Activated T-helper 1 cell treated with anti-CD3 and anti-CD28 coated beads, Interleukin-12 subunit alpha, Interleukin-12 subunit beta, Interleukin-2, Interleukin-4 antibody, amounts not matched to agents 30 ng/mL and 10 ng/mL and 1 ng/mL, durations not matched to agents 14 hours and 24 hours and 36 hours (primary cell): ENCODE results near the gene ZNHIT1. TPM values are rescaled to one million over a fixed set of nuclear protein-coding genes. Genes with fewer than 3 reads are reported as not detected.

Experiments used
- DNase-seq: peaks from one replicate; pipeline ENCODE4 v3.0.0; 2021; ENCODE audit warnings: low spot score
- H3K27ac Mint-ChIP-seq: one replicate; pipeline ENCODE4 v1.8.0; 2021; ENCODE audit warnings: mild to moderate bottlenecking, mixed read lengths
- H3K27me3 Mint-ChIP-seq: one replicate; pipeline ENCODE4 v1.8.0; 2022; ENCODE audit warnings: mild to moderate bottlenecking, moderate library complexity, mixed read lengths; ENCODE audit not compliant: insufficient read depth
- H3K36me3 Mint-ChIP-seq: one replicate; pipeline ENCODE4 v1.8.0; 2021; ENCODE audit warnings: low read depth, mixed read lengths
- H3K4me1 Mint-ChIP-seq: one replicate; pipeline ENCODE4 v1.8.0; 2021; ENCODE audit warnings: low read depth, mixed read lengths
- H3K4me3 Mint-ChIP-seq: one replicate; pipeline ENCODE4 v1.8.0; 2021; ENCODE audit warnings: mild to moderate bottlenecking, moderate library complexity, mixed read lengths
- H3K9me3 Mint-ChIP-seq: one replicate; pipeline ENCODE4 v1.8.0; 2021; ENCODE audit warnings: mixed read lengths
- intact Hi-C: fragments of 100-400 bp; cut with micrococcal nuclease; formaldehyde crosslinking; loops from one replicate; pipeline ENCODE4 v1.15.1; 2024
- total RNA-seq: library from RNA; stranded (reverse); gene quantifications from 2 replicates; pipeline ENCODE4 v1.2.3, GENCODE V29; 2022

ZNHIT1 gene
- total RNA-seq, result 49.7 and 53.4 TPM in 2 replicates

DNA sequence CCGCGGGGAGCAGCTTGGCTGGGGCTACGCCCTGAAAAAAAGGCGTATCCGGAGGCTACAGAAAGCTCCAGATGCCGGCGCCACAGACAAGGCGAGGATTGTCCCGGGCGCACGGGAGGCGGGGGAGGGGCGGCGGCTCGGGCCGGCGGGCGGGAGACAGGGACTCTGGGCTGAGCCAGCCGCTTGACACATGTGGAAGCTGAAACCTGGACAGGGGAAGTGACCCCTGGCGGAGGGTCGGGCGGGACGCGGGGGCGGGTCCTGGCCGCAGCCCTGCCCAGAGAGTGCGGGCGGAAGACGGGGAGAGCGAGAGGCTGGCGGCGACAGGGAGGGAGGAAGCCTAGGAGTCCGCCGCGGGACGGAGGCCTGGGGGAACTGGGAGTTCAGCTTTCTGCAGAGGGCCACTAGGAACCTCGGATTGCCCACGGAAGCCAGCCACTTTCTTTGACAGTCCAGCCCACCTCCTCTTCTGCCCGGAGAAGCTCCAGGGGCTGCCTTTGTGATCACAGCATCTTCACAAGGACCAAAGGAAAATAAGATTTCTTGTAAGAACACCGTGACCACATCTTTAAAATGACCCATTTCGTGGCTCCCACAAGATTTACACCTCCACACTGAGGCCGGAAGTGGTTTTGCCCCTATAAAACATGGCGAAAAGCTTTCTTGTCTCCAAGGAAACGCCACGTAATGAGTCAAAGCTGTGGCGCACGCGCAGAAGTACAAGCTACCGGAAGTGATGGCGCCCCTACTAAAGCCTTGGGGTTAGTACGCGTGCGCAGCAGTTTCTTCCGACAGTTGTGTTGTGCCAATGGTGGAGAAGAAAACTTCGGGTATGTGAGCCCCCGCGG lies at the start of gene ZNHIT1, which contains the start of gene PLOD3:
ZNHIT1 (plus strand) TSS at position 778 of the 848 bp plus-strand sequence; CDS start at position 809, 31 bp downstream.
PLOD3 (minus strand) TSS at position 194 of the 848 bp plus-strand sequence. CDS start 307 bp downstream, outside the sequence.
- Mint-ChIP-seq H3K4me3 (peak within 1 kb of the TSS; percentile 99), H3K27ac (peak within 1 kb of the TSS; percentile 92), H3K4me1 (peaks cover 35% of the 10 kb centered on the region), H3K9me3 (no peaks in the 10 kb centered on the region), H3K27me3 (no peaks in the 10 kb centered on the region), H3K36me3 (peaks cover 14% of the 10 kb centered on the region)
- DNase-seq, result peak; percentile 92
- intact Hi-C loops, result loop anchor here (1.0 to 5.0 kb wide), 9 partner anchors 25 to 1810 kb away; partner anchors contain the start of genes AP1S1, BUD31, IFT22 and PDAP1

GRCh38 chr7:101168412-101169049 lies 49.4 kb upstream of the ZNHIT1 start:
- no peak for DNase-seq
- intact Hi-C loops, result loop anchor here (1.0 kb wide), 1 partner anchor 24 kb away; no protein-coding TSS in a partner anchor
- Mint-ChIP-seq H3K9me3 (no peaks in the 10 kb centered on the region), H3K27ac (no peak overlapping the region), H3K27me3 (peaks cover 77% of the 10 kb centered on the region), H3K36me3 (peaks cover 3% of the 10 kb centered on the region), H3K4me1 (peaks cover 69% of the 10 kb centered on the region), H3K4me3 (peak overlapping the region; percentile 27)

DNA sequence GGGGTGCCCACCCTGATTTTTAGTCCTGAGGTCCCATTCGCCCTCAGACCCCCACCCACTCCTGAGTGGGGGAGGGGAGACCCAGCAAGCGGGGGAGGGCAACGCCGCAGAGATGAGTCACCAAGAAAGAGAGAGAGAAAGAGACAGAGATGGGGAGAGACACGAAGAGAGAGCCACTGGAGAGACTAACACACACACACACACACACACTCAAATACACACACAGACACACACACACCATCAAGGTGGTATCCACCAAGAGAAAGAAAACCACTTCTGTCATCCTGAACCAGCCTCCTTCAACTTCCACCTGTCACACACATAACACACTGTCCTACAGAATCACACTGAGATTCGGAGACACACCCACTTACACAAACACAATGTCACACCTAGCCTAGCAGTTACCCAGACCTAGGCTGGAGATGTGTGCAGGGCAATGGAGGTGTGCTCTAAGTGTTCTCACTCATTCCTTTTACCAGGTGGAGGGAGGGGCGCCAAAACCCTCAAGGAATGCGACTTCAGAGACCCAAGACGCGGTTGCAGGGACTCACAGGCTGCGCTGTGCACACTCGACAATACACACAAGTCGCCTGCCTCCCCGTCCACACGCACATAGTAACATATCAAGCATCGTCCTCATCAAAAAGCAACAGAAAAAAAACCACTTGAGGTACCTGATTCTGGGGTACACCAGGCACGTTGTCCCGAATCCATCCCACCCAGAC lies 48.7 kb upstream of the ZNHIT1 start:
- Mint-ChIP-seq H3K9me3 (no peaks in the 10 kb centered on the region), H3K27me3 (peaks cover 82% of the 10 kb centered on the region), H3K4me1 (peaks cover 75% of the 10 kb centered on the region), H3K36me3 (peaks cover 3% of the 10 kb centered on the region), H3K27ac (peak overlapping the region; percentile 77), H3K4me3 (peak overlapping the region; percentile 71)
- intact Hi-C loops, result loop anchor here (1.0 kb wide), 1 partner anchor 25 kb away; no protein-coding TSS in a partner anchor
- DNase-seq, result no peak

- peaks cover 75% of the 10 kb centered on the region for H3K4me1 Mint-ChIP-seq
- H3K27me3 Mint-ChIP-seq, result peaks cover 83% of the 10 kb centered on the region
- intact Hi-C loops, result loop anchor here (1.0 to 10.0 kb wide), 3 partner anchors 26 to 205 kb away; partner anchors contain the start of gene MUC12
- peak overlapping the region; percentile 71 for H3K4me3 Mint-ChIP-seq
- H3K36me3 Mint-ChIP-seq, result peaks cover 3% of the 10 kb centered on the region
- peak; percentile 75 for DNase-seq
- no peaks in the 10 kb centered on the region for H3K9me3 Mint-ChIP-seq
- H3K27ac Mint-ChIP-seq, result peak overlapping the region; percentile 77
Observed at GRCh38 chr7:101169838-101170551, 48.0 kb upstream of the ZNHIT1 start.

DNA sequence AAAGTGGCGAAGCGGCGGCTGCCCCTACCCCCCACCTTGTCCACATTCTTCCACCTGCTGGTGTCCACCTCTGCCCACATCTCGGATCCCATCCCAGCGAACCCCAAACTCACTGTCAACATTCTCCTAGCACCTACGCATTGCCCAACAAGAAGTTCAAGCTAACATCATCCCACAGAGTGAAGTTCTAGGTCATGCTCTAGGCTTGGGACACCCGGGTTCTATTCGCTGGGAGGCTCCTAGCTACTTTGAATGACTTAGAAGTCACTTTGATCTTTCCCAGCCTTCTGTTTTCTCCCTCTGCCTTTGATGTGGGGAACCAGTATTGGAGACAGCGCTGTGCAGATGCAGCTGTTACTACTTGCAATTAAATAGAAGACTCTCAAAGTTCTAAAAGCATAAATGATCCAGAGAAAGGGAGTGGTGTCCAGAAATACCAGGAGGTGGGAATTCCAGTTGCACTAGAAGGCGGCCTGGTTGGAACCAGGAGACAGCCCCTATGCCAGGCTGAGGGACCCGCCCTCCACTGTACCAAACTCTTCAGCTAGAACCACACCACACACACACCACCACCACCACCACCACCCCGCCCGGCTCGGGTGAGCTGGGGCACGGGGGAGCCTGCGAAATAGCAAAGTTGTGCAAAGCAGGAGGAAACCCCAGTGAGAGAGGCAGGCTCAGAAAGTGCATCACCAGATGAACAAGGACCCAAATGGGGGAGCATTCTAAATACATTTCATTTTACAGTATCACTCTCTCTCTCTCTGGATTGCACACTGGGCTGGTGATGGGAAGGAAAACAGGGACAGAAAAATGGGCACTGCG lies 47.1 kb upstream of the ZNHIT1 start:
- no peak for DNase-seq
- Mint-ChIP-seq H3K4me3 (no peak overlapping the region), H3K27ac (peak overlapping the region; percentile 66), H3K9me3 (no peaks in the 10 kb centered on the region), H3K27me3 (peaks cover 83% of the 10 kb centered on the region), H3K4me1 (peaks cover 66% of the 10 kb centered on the region), H3K36me3 (no peaks in the 10 kb centered on the region)
- intact Hi-C loops, result loop anchor here (10.0 kb wide), 2 partner anchors 134 to 206 kb away; partner anchors contain the start of gene MUC12

DNA sequence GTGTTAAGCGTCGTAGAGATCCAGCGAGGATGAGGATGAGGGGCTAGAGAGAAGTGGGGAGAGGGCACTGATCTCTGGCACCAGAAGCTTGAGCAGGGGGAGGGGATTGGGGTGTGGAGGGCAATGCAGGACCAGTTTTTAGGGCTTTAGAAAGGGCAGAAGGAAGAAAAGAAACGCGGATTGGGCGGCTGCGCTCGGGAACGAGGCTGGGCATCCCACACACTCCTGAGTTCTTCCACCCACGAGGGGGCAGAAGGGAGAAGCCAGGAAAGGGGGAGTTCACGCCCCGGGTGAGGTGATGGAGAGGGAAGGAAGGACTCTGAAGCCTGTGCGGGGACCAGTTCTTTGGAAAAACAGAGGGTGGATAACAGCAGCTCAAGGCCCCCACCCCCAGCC lies 46.5 kb upstream of the ZNHIT1 start:
- Mint-ChIP-seq H3K4me3 (no peak overlapping the region), H3K27me3 (peaks cover 84% of the 10 kb centered on the region), H3K9me3 (no peaks in the 10 kb centered on the region), H3K4me1 (peaks cover 60% of the 10 kb centered on the region), H3K27ac (peak overlapping the region; percentile 66), H3K36me3 (no peaks in the 10 kb centered on the region)
- intact Hi-C loops, result loop anchor here (10.0 kb wide), 2 partner anchors 133 to 207 kb away; partner anchors contain the start of gene MUC12
- DNase-seq, result no peak

DNA sequence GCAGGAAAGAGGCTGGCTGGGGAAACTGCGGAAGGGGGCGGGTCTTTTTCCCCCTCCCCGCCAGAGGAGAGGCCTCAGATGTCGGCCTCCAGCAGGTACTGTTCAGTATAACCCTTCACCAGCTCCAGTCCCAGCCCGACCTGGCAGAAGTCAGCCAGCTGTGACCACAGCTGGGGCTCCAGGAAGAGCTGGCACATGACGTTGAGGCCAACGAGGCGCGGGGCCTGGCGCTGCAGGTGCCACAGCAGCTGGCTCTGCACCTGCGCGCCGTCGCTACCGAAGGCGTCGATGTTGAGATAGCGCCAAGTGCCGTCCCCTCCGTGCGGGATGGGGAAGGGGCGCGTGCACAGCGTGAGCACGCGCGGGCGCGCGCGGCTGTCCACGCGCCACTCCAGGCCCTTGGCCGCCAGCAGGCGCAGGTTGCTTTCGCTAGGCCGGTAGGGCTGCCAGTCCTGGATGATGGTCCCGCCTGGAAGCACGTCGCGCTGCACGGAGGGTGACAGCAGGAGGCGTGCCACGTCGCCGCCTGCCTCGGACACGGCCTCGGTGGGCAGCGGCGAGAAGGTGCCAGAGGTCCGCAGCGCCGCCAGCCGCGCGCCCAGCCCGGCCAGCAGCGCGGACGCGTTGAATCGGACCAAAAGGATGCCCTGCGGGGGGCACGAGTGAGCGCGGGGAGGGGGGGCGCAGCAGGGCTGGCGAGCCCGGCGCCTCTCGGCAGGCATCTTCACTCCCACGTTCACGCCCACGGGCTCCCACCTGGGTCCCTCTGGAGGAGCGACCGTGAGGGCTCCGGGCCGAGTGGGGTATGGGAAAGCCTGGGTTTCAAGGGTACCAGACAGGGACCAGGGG lies 45.7 kb upstream of the ZNHIT1 start:
- Mint-ChIP-seq H3K27me3 (peaks cover 86% of the 10 kb centered on the region), H3K4me3 (peak overlapping the region; percentile 26), H3K4me1 (peaks cover 53% of the 10 kb centered on the region)

DNA sequence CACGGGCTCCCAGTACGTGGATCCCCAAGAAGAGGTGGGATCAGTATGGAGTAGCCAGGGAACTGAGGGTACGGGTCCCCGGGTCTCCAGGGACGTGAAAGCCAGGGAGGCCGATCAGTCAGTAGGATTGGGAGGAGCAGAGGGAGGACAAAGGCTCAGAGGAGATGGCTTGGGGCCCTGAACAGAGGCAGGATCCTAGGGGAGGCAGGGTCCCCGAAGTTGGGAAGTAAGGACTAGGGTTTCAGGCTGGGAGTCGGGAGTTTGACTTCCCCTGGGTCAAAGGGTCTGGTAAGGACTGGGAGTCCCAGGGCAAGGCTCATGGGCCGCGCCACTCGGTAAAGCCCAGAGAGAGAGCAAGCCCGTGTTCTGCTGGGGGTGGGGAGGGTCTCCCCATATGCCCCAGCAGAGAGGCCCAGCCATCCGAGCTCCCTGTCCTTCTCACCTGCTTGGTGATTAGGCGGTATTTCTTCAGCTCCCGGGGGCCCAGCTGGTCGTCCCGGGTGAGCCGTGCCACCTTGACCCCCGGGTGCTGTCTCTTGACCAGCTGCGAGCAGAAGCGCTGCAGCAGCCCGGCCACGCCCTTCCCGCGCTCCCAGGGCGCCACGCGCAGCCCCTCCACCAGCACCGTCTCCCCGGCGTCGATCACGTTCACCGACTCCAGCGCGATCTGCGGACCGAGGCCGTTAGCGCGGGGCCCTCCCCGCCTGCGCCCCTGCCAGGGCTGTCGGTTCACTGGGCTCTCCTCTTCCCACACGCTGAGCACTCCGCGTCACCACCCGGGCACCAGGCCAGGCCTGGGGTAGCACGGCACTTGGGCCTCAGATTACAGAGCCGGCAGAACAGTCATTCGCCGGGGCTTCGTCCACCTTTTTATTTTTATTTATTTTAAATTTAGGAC lies 44.9 kb upstream of the ZNHIT1 start:
- intact Hi-C loops, result loop anchor here (10.0 kb wide), 2 partner anchors 132 to 208 kb away; partner anchors contain the start of gene MUC12
- Mint-ChIP-seq H3K4me3 (peak overlapping the region; percentile 26), H3K27me3 (peaks cover 86% of the 10 kb centered on the region), H3K4me1 (peaks cover 46% of the 10 kb centered on the region), H3K36me3 (no peaks in the 10 kb centered on the region), H3K27ac (peak overlapping the region; percentile 65), H3K9me3 (no peaks in the 10 kb centered on the region)
- DNase-seq, result no peak

More for the DNA sequence above, 45.7 kb upstream of the ZNHIT1 start:
- peak overlapping the region; percentile 65 for H3K27ac Mint-ChIP-seq
- no peaks in the 10 kb centered on the region for H3K9me3 Mint-ChIP-seq
- intact Hi-C loops, result loop anchor here (10.0 kb wide), 2 partner anchors 133 to 207 kb away; partner anchors contain the start of gene MUC12
- DNase-seq, result no peak
- no peaks in the 10 kb centered on the region for H3K36me3 Mint-ChIP-seq

- Mint-ChIP-seq H3K27ac (no peak overlapping the region), H3K4me3 (peak overlapping the region; percentile 65), H3K9me3 (no peaks in the 10 kb centered on the region), H3K36me3 (no peaks in the 10 kb centered on the region), H3K4me1 (peaks cover 40% of the 10 kb centered on the region), H3K27me3 (peaks cover 85% of the 10 kb centered on the region)
- intact Hi-C loops, result loop anchor here (1.0 to 10.0 kb wide), 4 partner anchors 8 to 209 kb away; partner anchors contain the start of genes MUC12 and VGF
- DNase-seq, result peak; percentile 69
Observed at GRCh38 chr7:101173752-101174244, 44.2 kb upstream of the ZNHIT1 start.
